A673 (cell line): Measurements from ENCODE around the gene OCSTAMP. TPM values are rescaled to one million over a fixed set of nuclear protein-coding genes. Genes with fewer than 3 reads are reported as not detected.

Source experiments
- BruUV-seq: library from RNA; stranded (reverse); fragments of 400-500 nt; replicated peaks from 2 replicates; lab custom pipeline; 2021; lab: Mats Ljungman, UMichigan
- CTCF ChIA-PET: fragments of 300-600 bp; sonication (Branson Sonifier 250); formaldehyde crosslinking; loops from one replicate; lab custom pipeline; 2022; ENCODE audit warnings: antibody characterized with exemption; lab: Charles Lee
- POLR2A ChIA-PET: fragments of 300-600 bp; sonication (Branson Sonifier 250); formaldehyde crosslinking; loops from one replicate; lab custom pipeline; 2022; ENCODE audit warnings: antibody characterized with exemption; ENCODE audit not compliant: low non-redundant PET; lab: Charles Lee
- DNase-seq: peaks from one replicate; pipeline ENCODE4 v3.0.0-alpha.2; 2015; ENCODE audit warnings: low spot score
- H3K27ac ChIP-seq: fragments of 200-600 bp; sonication (generic); 2 replicates; pipeline ENCODE4 v1.5.1; 2016; ENCODE audit warnings: mixed run types, low read depth, mild to moderate bottlenecking, mixed read lengths, antibody characterized with exemption, low read length; ENCODE audit not compliant: poor library complexity, severe bottlenecking
- H3K27me3 ChIP-seq: fragments of 200-600 bp; sonication (generic); replicated peaks from 2 replicates; pipeline ENCODE4 v1.6.1; 2017; ENCODE audit warnings: mixed run types, low read depth, mild to moderate bottlenecking, mixed read lengths, antibody characterized with exemption, low read length; ENCODE audit not compliant: insufficient read depth, poor library complexity
- H3K36me3 ChIP-seq: fragments of 200-600 bp; sonication (generic); 2 replicates; pipeline ENCODE4 v1.6.1; 2016; ENCODE audit warnings: mixed run types, mild to moderate bottlenecking, mixed read lengths, antibody characterized with exemption, low read length; ENCODE audit not compliant: insufficient read depth, poor library complexity, severe bottlenecking
- H3K4me1 ChIP-seq: fragments of 200-600 bp; sonication (generic); 2 replicates; pipeline ENCODE4 v1.6.1; 2017; ENCODE audit warnings: mixed run types, mild to moderate bottlenecking, mixed read lengths, antibody characterized with exemption, low read length; ENCODE audit not compliant: insufficient read depth, poor library complexity, severe bottlenecking
- H3K4me3 ChIP-seq: fragments of 200-600 bp; sonication (generic); 2 replicates; pipeline ENCODE4 v1.5.1; 2016; ENCODE audit warnings: low read depth, mixed run types, mild to moderate bottlenecking, mixed read lengths, low read length; ENCODE audit not compliant: poor library complexity, severe bottlenecking
- H3K9me3 ChIP-seq: fragments of 200-600 bp; sonication (generic); 2 replicates; pipeline ENCODE4 v1.6.1; 2016; ENCODE audit warnings: mixed run types, low read depth, mild to moderate bottlenecking, mixed read lengths, antibody characterized with exemption, low read length; ENCODE audit not compliant: poor library complexity, severe bottlenecking
- EZH2 ChIP-seq: fragments of 200-600 bp; sonication (generic); IDR thresholded peaks from 2 replicates; pipeline ENCODE4 v1.6.1; 2017; ENCODE audit warnings: borderline replicate concordance, low read depth, mild to moderate bottlenecking, mixed read lengths, antibody characterized with exemption, low read length; ENCODE audit not compliant: poor library complexity, severe bottlenecking
- intact Hi-C: fragments of 100-400 bp; cut with micrococcal nuclease; formaldehyde crosslinking; loops from one replicate; pipeline ENCODE4 v1.10.0; 2022; ENCODE audit not compliant: unreplicated experiment
- total RNA-seq: library from RNA; stranded (reverse); gene quantifications from 2 replicates; pipeline ENCODE4 v1.2.3, GENCODE V29; 2021
- TF ChIP-seq, protein P1 (sequence below): fragments of 300-800, 200-600 bp; sonication (generic); conservative IDR thresholded peaks from 2 replicates; pipeline ENCODE4 v1.5.1; 2017; ENCODE audit warnings: low read depth, mild to moderate bottlenecking, antibody characterized with exemption, low read length, moderate library complexity, mixed read lengths

The OCSTAMP gene
- total RNA-seq, 1 experiment from 2014 or later: not detected

DNA sequence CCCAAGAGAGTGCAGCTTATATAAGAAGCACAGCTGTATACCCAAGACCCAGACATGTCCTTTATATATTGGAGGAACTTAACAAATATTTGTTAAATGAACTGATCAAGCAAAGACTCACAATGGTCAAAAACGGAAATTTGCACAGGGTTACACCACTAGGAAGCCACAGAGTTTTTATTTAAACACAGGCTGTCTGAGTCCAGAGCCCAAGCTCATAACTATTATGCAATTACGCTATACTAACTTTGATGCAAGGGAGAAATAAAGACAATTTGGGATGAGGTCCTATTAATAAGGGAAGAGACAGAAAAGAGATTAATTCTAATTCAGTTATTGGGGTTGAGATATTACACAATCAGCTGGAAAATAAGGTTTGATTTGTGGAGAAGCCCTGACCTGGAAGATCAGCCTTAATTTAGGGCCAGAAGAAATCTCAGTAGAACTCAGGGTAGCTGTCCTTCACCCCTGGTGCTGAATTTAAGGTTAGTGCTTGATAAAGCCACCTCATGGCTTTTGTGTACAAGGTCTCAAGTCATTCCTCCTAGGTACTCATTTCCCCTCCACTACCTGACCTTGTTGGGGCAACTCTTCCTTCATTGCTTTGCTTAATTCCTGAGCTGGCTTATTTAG is 26.6 kb downstream of the OCSTAMP start:
- Histone ChIP-seq H3K27ac (no peak overlapping the region), H3K27me3 (no peaks in the 10 kb centered on the region), H3K9me3 (no peaks in the 10 kb centered on the region), H3K4me3 (no peak overlapping the region), H3K4me1 (no peaks in the 10 kb centered on the region), H3K36me3 (no peaks in the 10 kb centered on the region)
- intact Hi-C loops: no loop called here
- no TSS peak for BruUV-seq
- TF ChIP-seq, protein P1, sequence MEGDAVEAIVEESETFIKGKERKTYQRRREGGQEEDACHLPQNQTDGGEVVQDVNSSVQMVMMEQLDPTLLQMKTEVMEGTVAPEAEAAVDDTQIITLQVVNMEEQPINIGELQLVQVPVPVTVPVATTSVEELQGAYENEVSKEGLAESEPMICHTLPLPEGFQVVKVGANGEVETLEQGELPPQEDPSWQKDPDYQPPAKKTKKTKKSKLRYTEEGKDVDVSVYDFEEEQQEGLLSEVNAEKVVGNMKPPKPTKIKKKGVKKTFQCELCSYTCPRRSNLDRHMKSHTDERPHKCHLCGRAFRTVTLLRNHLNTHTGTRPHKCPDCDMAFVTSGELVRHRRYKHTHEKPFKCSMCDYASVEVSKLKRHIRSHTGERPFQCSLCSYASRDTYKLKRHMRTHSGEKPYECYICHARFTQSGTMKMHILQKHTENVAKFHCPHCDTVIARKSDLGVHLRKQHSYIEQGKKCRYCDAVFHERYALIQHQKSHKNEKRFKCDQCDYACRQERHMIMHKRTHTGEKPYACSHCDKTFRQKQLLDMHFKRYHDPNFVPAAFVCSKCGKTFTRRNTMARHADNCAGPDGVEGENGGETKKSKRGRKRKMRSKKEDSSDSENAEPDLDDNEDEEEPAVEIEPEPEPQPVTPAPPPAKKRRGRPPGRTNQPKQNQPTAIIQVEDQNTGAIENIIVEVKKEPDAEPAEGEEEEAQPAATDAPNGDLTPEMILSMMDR: no peak
- CTCF ChIA-PET: interaction anchor here (0.5 kb wide), 1 partner anchor 501 kb away, joined by 5 read pairs; no protein-coding TSS in a partner anchor
- POLR2A ChIA-PET: no interaction called here
- peak; percentile 23 for DNase-seq

DNA sequence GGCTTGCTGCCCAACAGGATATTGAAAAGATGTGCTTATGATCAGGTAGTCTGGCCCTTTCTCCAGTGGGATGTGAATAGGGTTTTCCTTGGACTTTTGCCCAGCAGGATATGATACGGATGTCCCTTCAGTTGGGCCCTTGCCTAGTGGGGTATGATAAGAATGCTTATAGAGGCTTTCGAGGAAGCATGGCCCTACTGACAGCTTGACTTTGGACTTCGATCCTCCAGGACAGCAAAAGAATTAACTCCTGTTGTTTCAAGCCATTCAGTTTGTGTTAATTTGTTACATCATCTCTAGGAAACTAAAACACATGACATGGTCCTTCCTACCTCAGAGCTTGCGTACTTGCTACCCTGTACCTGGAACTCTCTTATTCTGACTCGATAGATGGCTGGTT is 27.3 kb downstream of the OCSTAMP start:
- no peaks in the 10 kb centered on the region for H3K9me3 ChIP-seq
- intact Hi-C loops: no loop called here
- no peaks in the 10 kb centered on the region for H3K27me3 ChIP-seq
- no peaks in the 10 kb centered on the region for H3K36me3 ChIP-seq
- TF ChIP-seq, protein P1: no peak
- CTCF ChIA-PET: no interaction called here
- no peak for DNase-seq
- H3K4me3 ChIP-seq: no peak overlapping the region
- H3K27ac ChIP-seq: no peak overlapping the region
- BruUV-seq: no TSS peak
- no peaks in the 10 kb centered on the region for H3K4me1 ChIP-seq
- POLR2A ChIA-PET: no interaction called here

DNA sequence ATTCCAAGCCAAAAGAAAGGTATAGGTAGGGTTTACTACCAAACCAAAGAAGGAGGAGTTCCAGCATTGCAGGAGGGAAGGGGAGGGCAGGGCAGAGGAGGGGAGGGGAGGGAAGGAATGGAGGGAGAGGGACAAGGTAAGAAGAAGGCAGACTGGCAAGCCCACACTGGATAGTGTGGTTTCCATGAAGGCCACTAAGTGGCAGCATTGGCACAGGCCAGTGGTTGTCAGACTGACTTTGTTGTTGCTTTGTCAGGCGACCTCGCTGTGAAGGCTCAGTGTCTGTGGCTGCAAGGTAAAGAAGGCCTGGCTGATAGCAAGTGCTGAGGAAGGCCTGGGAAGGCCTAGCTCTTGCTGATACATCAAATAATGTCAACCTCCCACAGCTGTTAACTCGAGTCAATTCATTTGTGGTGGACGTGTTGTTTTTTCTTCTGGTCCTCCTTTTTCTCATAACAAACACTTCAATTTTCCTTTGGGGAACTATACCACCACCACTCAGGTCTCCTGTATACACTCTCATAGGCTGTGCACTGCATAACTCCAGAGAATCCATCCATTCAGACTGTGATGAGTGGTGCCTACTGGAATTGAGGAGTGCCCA is 29.4 kb downstream of the OCSTAMP start:
- Histone ChIP-seq H3K36me3 (no peaks in the 10 kb centered on the region), H3K9me3 (no peaks in the 10 kb centered on the region), H3K27me3 (no peaks in the 10 kb centered on the region), H3K4me1 (no peaks in the 10 kb centered on the region), H3K4me3 (no peak overlapping the region), H3K27ac (no peak overlapping the region)
- ChIA-PET CTCF (no interaction called here), POLR2A (no interaction called here)
- no peak for TF ChIP-seq EZH2
- TF ChIP-seq, protein P1: peak; percentile 62
- DNase-seq: peak; percentile 50
- no TSS peak for BruUV-seq
- intact Hi-C loops: loop anchor here (1.0 kb wide), 1 partner anchor 160 kb away; no protein-coding TSS in a partner anchor
